Measurements from ENCODE around the gene ALDOA. TPM values are rescaled to one million over a fixed set of nuclear protein-coding genes. Genes with fewer than 3 reads are reported as not detected.

Gene ALDOA
- total RNA-seq, 1 donor from 2014 or later: 527 TPM

GRCh38 chr16:30027588-30028437 is 37.7 kb upstream of the ALDOA start:
- no peaks in the 10 kb centered on the region for H3K36me3 ChIP-seq (ENCODE audit: control insufficient read depth, insufficient read depth, low read length)
- H3K27me3 ChIP-seq (ENCODE audit: control insufficient read depth, insufficient read depth, low read length): peaks cover 33% of the 10 kb centered on the region
- H3K4me3 ChIP-seq (ENCODE audit: low read depth, low read length): no peak overlapping the region
- DNase-seq (ENCODE audit: low read depth) (no peak), FAIRE-seq (no peak)
- TF ChIP-seq CTCF (IDR thresholded peaks at IDR 0.05; ENCODE audit: insufficient read depth, low read length, severe bottlenecking): no peak

- TF ChIP-seq CTCF (IDR thresholded peaks at IDR 0.05; ENCODE audit: insufficient read depth, low read length, severe bottlenecking): no peak
- FAIRE-seq: no peak
- peaks cover 33% of the 10 kb centered on the region for H3K27me3 ChIP-seq (ENCODE audit: control insufficient read depth, insufficient read depth, low read length)
- no peak for DNase-seq (ENCODE audit: low read depth)
- no peaks in the 10 kb centered on the region for H3K36me3 ChIP-seq (ENCODE audit: control insufficient read depth, insufficient read depth, low read length)
- H3K4me3 ChIP-seq (ENCODE audit: low read depth, low read length): no peak overlapping the region
Observed at GRCh38 chr16:30028438-30029076, 37.0 kb upstream of the ALDOA start.

GRCh38 chr16:30030011-30030685 is 35.4 kb upstream of the ALDOA start:
- DNase-seq (ENCODE audit: low read depth): no peak
- H3K27me3 ChIP-seq (ENCODE audit: control insufficient read depth, insufficient read depth, low read length): peaks cover 33% of the 10 kb centered on the region
- no peak overlapping the region for H3K4me3 ChIP-seq (ENCODE audit: low read depth, low read length)
- no peaks in the 10 kb centered on the region for H3K36me3 ChIP-seq (ENCODE audit: control insufficient read depth, insufficient read depth, low read length)
- no peak for FAIRE-seq
- TF ChIP-seq CTCF (IDR thresholded peaks at IDR 0.05; ENCODE audit: insufficient read depth, low read length, severe bottlenecking): no peak

GRCh38 chr16:30030841-30031413 is 34.6 kb upstream of the ALDOA start, which contains the start of gene TLCD3B:
Gene TLCD3B, minus strand, starts transcription at chr16:30031271. Its CDS starts 744 bp downstream, at chr16:30030527.
- DNase-seq (ENCODE audit: low read depth) (no peak), FAIRE-seq (no peak)
- TF ChIP-seq CTCF (IDR thresholded peaks at IDR 0.05; ENCODE audit: insufficient read depth, low read length, severe bottlenecking): no peak
- Histone ChIP-seq H3K36me3 (ENCODE audit: control insufficient read depth, insufficient read depth, low read length) (no peaks in the 10 kb centered on the region), H3K4me3 (ENCODE audit: low read depth, low read length) (no peak within 1 kb of the TSS), H3K27me3 (ENCODE audit: control insufficient read depth, insufficient read depth, low read length) (peaks cover 35% of the 10 kb centered on the region)

- FAIRE-seq (no peak), DNase-seq (ENCODE audit: low read depth) (no peak)
- no peak for TF ChIP-seq CTCF (IDR thresholded peaks at IDR 0.05; ENCODE audit: insufficient read depth, low read length, severe bottlenecking)
- H3K36me3 ChIP-seq (ENCODE audit: control insufficient read depth, insufficient read depth, low read length): no peaks in the 10 kb centered on the region
- H3K4me3 ChIP-seq (ENCODE audit: low read depth, low read length): no peak overlapping the region
- H3K27me3 ChIP-seq (ENCODE audit: control insufficient read depth, insufficient read depth, low read length): peaks cover 35% of the 10 kb centered on the region
Observed at GRCh38 chr16:30031477-30031918, 34.1 kb upstream of the ALDOA start.
